GM18519 (cell line): ENCODE data around the gene KRT7.

Source experiments
- ATAC-seq: cut with Tn5 transposase; IDR thresholded peaks from one replicate; pipeline ENCODE4 v1.9.1; 2021; ENCODE audit warnings: mild to moderate bottlenecking, moderate library complexity; ENCODE audit not compliant: unreplicated experiment, low FRiP score

Gene KRT7

DNA sequence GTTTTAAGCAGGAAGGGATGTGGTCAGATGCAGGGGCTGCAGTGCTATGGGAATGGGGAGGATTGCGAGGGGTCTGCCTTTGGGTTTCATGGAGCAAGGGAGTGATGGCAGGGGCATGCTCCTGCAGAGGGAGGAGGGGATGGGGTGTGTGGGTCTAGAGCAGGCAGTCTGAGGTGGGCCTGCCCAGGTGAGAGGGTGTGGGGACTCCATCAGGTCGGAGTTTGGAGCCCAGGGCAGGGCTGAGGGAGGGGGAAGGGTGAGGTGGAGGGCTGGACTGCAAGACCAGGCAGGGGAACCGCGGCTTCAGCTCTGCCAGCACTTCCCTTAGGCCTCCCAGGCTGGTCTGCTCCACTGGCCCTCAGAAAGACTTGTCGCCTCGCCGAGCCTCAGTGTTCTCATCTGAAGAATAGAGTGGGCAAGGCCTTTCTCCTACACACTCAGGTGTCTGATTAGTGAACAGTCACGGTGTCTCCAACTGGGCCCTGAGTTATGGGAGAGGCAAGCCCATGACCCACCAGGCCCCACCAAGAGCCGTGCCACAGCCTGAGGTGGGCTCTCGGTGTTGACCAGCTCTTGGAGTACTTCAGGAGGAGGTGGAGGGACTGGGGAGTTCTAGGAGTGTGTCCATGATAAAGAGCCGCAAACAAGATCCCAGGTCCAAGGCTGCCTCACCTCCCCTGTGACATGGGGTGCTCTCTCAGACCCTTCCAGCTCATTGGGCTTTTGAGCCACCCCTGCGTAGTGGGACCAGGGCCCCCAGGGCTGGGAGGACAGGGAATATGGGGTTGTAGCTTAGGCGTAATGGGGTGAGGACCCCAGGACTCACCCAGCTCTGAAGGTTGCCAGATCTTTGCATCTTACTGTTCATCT lies 21.1 kb upstream of the KRT7 start:
- ATAC-seq = no peak

DNA sequence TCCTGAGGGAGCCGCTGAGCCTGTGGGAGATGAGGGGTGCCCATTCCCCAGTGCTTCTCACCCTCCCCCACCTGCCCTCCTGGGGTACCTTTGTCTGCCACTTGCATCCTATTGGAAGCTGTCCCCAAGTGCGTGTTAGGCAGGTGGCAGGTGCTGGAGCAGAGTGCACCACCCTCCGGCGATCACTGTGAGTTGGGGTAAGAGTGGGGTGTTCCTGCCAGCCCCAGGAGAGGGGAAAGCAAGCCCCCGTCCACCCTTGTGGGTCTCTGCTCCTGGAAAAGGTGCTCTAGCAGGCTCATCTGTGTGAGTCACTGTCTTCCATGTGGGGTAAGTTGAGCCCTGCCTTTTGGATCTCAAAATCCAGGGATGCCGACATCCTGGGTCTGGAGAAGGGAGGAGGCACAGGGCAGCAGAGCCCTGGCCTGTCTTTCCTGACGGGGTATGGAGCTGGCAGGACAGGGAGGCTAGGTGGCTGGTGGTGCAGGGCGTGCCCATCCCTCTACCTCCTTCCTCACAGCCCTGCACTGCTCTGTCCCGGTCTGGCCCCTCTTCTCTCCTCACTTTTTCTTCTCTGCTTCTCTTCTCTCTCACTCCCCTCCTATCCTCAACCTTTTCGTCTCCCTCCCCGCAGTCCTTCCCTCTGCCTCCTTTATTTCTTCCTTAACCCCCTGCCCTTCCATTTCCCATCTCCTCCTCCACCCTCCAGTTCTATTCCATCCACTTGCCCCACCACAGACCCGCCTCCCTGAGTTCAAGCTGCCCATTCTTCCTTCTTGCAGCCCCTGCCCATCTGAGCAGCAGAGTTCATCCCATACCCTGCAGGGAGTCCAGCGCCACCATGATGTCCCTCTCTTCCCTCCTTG lies 20.1 kb upstream of the KRT7 start:
- no peak for ATAC-seq

- ATAC-seq = no peak
These were observed 19.3 kb upstream of the KRT7 start for GRCh38 chr12:52213564-52214420.

DNA sequence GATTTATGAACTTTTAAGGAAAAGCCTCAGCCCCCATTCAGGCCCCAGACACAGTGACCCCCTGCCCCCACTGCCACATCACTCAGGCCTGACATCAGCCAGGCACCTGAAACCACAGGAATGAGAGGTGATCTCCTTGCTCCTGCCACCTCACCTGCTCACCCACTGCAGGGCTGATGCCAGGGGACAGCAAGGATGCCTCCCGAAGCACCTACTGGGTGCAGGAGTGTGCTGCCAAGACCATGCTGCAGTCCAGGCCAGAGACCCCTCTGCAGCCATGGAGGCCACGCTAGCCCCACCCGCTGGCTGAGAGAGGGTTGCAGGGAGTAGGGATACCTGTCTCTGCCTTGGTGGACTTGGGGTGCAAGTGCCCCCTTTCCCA lies 18.6 kb upstream of the KRT7 start:
- ATAC-seq = no peak

DNA sequence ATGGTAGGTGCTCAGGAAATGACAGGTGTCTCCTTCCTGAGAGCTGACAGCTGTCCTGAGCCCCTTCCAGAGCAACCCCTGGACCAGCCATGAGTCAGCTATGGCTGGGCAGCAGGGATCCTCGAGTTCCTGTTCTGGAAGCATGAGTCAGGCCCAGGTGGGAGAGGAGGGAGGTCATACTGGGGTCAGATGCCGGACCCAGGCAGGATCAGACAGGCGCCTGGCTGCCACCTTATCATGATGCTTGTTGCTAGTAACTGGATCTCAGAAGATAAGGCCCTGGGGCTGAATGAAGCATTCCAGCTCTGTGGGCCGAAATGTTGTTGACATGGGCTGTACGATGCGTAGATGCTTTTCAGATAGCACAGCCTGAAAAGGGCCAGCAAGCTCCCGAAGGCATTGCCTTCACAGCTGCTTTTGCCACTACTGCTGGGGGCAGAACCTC lies 17.4 kb upstream of the KRT7 start:
- ATAC-seq = no peak

GRCh38 chr12:52216100-52216499 lies 16.9 kb upstream of the KRT7 start:
- no peak for ATAC-seq

- no peak for ATAC-seq
These were observed 16.2 kb upstream of the KRT7 start for GRCh38 chr12:52216807-52217206.

GRCh38 chr12:52217223-52217622 lies 15.8 kb upstream of the KRT7 start:
- no peak for ATAC-seq

GRCh38 chr12:52218001-52218400 lies 15.0 kb upstream of the KRT7 start:
- ATAC-seq = no peak

- ATAC-seq = no peak
These were observed 12.6 kb upstream of the KRT7 start for GRCh38 chr12:52220477-52220876.

- no peak for ATAC-seq
These were observed 11.8 kb upstream of the KRT7 start for GRCh38 chr12:52221070-52221781.

DNA sequence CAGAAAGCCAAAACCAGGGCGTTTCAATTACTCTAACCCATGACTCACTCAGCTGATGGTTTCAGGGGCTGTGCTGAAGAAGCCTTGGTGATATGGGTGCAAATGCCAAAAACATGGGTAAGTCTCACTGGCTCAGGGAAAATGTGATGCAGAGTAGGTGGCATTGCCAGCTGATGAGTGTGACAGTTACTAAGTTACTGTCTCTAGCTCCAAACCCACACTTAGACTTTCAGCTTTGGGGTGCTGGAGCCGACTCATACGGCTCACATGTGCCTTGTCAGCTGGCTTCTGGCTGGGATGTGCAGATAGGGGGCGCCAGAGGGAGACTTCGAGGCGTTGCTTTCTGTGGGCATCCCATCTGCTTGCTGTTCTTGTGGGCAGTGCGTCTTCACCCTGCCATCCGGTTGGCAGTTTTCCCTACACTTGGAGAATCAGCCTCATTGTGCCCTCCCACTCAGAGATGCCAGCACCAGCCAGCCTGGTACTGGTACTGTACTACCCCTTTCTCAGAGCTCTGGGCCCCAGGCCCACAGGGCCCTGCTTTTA lies 11.1 kb upstream of the KRT7 start:
- ATAC-seq = no peak

DNA sequence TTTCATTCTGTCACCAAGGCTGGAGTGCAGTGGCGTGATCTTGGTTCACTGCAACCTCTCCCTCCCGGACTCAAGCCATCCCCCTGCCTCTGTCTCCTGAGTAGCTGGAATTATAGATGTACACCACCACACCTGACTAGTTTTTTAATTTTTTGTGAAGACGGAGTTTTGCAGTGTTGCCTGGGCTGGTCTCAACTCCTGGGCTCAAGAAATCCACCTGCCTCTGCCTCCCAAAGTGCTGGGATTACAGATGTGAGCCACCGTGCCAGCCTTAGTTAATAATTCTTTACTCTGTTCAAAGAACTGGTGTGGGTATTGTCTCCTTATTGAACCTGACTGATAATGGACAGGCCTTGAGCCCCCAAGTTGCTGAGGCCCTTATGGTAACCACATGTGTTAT lies 10.4 kb upstream of the KRT7 start:
- ATAC-seq = no peak

GRCh38 chr12:52223406-52224039 lies 9.5 kb upstream of the KRT7 start:
- ATAC-seq = no peak

DNA sequence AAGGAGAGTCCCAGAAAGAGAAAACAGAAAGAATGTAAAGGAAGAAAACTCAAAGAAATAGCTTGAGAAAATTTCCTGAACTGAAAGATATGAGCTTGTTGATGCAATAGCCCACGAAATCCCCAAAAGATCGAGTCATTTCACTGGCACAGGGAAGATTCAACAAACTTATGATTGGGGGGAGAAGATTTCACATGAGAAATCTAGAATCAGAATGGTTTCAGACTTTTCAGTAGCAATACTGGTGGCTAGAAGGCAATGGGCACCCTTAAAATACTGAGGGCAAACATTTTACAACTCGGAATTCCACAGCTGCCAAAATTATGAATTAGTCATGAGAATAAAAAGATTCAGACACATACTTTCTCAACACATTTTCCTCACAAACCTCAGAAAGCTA lies 8.9 kb upstream of the KRT7 start:
- ATAC-seq = no peak

GRCh38 chr12:52225752-52226151 lies 7.3 kb upstream of the KRT7 start:
- ATAC-seq = no peak

DNA sequence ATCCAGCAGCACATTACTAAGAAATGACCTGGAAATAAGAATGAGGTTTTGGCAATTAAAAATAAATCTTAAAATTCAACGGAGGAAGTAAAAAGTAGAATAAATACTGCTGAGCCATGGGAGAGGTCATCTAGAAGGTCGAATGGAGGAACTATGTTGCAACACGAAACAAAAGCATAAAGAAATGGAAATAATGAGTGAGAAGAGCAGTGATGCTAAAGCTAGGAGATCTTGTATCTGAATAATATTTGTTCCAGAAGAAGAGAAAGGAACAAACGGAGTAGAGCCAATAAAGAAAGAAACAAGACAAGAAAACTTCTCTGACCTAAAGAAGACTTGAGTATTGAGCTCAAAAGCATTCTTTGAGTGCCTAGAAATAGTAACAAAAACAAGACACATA lies 6.6 kb upstream of the KRT7 start:
- no peak for ATAC-seq

DNA sequence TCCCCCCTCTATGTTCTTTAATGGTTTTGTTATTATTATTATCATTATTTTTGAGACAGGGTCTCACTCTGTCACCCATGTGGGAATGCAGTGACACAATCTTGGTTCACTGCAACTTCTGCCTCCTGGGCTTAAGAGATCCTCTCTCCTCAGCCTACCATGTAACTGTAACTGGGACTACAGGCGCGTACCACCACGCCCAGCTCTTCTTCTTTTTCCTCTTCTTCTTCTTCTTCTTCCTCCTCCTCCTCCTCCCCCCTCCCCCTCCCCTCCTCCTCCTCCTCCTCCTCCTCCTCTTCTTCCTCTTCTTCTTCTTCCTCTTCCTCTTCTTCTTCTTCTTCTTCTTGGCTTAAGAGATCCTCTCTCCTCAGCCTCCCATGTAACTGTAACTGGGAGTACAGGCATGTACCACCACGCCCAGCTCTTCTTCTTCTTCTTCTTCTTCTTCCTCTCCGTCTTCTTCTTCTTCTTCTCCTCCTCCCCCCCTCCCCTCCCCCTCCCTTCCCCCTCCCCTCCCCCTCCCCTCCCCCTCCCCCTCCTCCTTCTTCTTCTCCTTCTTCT lies 5.4 kb upstream of the KRT7 start:
- ATAC-seq = no peak

- ATAC-seq = no peak
These were observed 4.7 kb upstream of the KRT7 start for GRCh38 chr12:52228366-52228765.
